Colonic mucosa (tissue), 4 donors: Measurements from ENCODE around the gene CCDC172. TPM values are rescaled to one million over a fixed set of nuclear protein-coding genes. Genes with fewer than 3 reads are reported as not detected.

Source experiments
- DNase-seq: peaks from one replicate; pipeline ENCODE4 v3.0.0-alpha.2; 2020
- H3K27ac ChIP-seq: fragments of 200-600 bp; one replicate; pipeline ENCODE4 v1.8.0; 2021
- H3K27me3 ChIP-seq: fragments of 200-600 bp; one replicate; pipeline ENCODE4 v1.8.0; 2021
- H3K36me3 ChIP-seq: fragments of 200-600 bp; one replicate; pipeline ENCODE4 v1.8.0; 2021
- H3K4me1 ChIP-seq: fragments of 200-600 bp; one replicate; pipeline ENCODE4 v1.8.0; 2021; ENCODE audit warnings: mild to moderate bottlenecking
- H3K4me3 ChIP-seq: fragments of 200-600 bp; one replicate; pipeline ENCODE4 v1.8.0; 2021
- H3K9ac ChIP-seq, 2 donors: one replicate each; pipeline ENCODE4 v1.7.0; 2013; ENCODE audit warnings: control low read depth in 2 of 2, low read depth in 2 of 2, low read length in 2 of 2
- H3K9me3 ChIP-seq: fragments of 200-600 bp; one replicate; pipeline ENCODE4 v1.8.0; 2021
- CTCF ChIP-seq: fragments of 200-600 bp; IDR thresholded peaks from one replicate; pipeline ENCODE4 v1.8.0; 2022; ENCODE audit warnings: antibody characterized with exemption, mild to moderate bottlenecking
- intact Hi-C: fragments of 100-400 bp; cut with DNase I; formaldehyde crosslinking; loops from one replicate; pipeline ENCODE4 v1.14.1; 2022
- total RNA-seq, 2 donors: library from RNA; stranded (reverse); fragmentation: NEBNext Ultra II Directional in 1 of 2; extraction: Animal tissue kit (Norgen Biotek cat#: 25700) in 1 of 2; gene quantifications; one replicate each; pipeline ENCODE4 v1.2.1, GENCODE V29; 2021
- donor health status: healthy.
- donor health status: DM: no; HTN: no; CAD: no.
- donor health status: DM: no; HTN: no; CAD: no.

CCDC172 gene
- total RNA-seq, 2 donors from 2014 or later = not detected

- Histone ChIP-seq H3K4me1 (no peaks in the 10 kb centered on the region), H3K9ac (no peak overlapping the region), H3K36me3 (no peaks in the 10 kb centered on the region), H3K27me3 (no peaks in the 10 kb centered on the region), H3K27ac (no peak overlapping the region), H3K4me3 (no peak overlapping the region), H3K9me3 (no peaks in the 10 kb centered on the region)
- intact Hi-C loops = no loop called here
- no peak for DNase-seq
- no peak for TF ChIP-seq CTCF
Observed at GRCh38 chr10:116421815-116422214, 97.6 kb downstream of the CCDC172 start.

GRCh38 chr10:116427671-116428070, 103.4 kb downstream of the CCDC172 start, which contains the start of gene PNLIPRP3:
PNLIPRP3 (plus strand) TSS chr10:116427847; CDS start chr10:116428013, 166 bp downstream.
- TF ChIP-seq CTCF = no peak
- no peak for DNase-seq
- H3K27me3 ChIP-seq = no peaks in the 10 kb centered on the region
- no peaks in the 10 kb centered on the region for H3K4me1 ChIP-seq
- no peaks in the 10 kb centered on the region for H3K9me3 ChIP-seq
- H3K27ac ChIP-seq = no peak within 1 kb of the TSS
- no peak within 1 kb of the TSS for H3K4me3 ChIP-seq
- intact Hi-C loops = no loop called here
- no peaks in the 10 kb centered on the region for H3K36me3 ChIP-seq
- H3K9ac ChIP-seq = no peak within 1 kb of the TSS

- Histone ChIP-seq H3K27ac (no peak overlapping the region), H3K4me3 (no peak overlapping the region), H3K9ac (no peak overlapping the region), H3K36me3 (no peaks in the 10 kb centered on the region), H3K9me3 (no peaks in the 10 kb centered on the region), H3K27me3 (no peaks in the 10 kb centered on the region), H3K4me1 (no peaks in the 10 kb centered on the region)
- intact Hi-C loops = no loop called here
- no peak for DNase-seq
- TF ChIP-seq CTCF = no peak
Observed at GRCh38 chr10:116429288-116429977, 105.2 kb downstream of the CCDC172 start.

Other genes starting within 250 kb of the CCDC172 start
- gene GFRA1, start 51.2 kb upstream of the CCDC172 start, total RNA-seq = 1 to 10 TPM; 1.0 to 4.9 TPM
- gene PNLIPRP3, start 103.4 kb downstream of the CCDC172 start, total RNA-seq = not detected
- gene PNLIP, start 221.5 kb downstream of the CCDC172 start, total RNA-seq = 1 to 10 TPM in 1 of 2 donors, not detected in 1; 5.0 TPM